ENCODE measurements around the gene GNG2.

- TF ChIP-seq POLR2AphosphoS5 (IDR thresholded peaks at IDR 0.05) (no peak), EP300 (IDR thresholded peaks at IDR 0.05) (no peak), POLR2A (IDR thresholded peaks at IDR 0.05) (no peak), CTCF (IDR thresholded peaks at IDR 0.05) (no peak)
Observed at GRCh38 chr14:51917193-51917592, 56.8 kb downstream of the GNG2 start.

Measured in suprapubic skin (tissue), 4 donors.